Measurements from ENCODE around the gene PMVK. TPM values are rescaled to one million over a fixed set of nuclear protein-coding genes. Genes with fewer than 3 reads are reported as not detected.

The PMVK gene
- total and polyA plus RNA-seq, 10 of the 15 experiments (the other 5 are each of a cell fraction or from before 2014, with no cell fraction given) = 6.0 to 121 (median 49.4) TPM

- TF ChIP-seq SUPT20H (IDR thresholded peaks at IDR 0.05; ENCODE audit: borderline replicate concordance, control insufficient read depth, low read depth, low read length) = no peak
Observed at GRCh38 chr1:154878371-154879037, 58.0 kb downstream of the PMVK start (continued).

- H2AFZ ChIP-seq (ENCODE audit: control insufficient read depth, low read depth, low read length) = no peak overlapping the region
- H3K36me3 ChIP-seq (ENCODE audit: control insufficient read depth in 2 of 2, insufficient read depth in 2 of 2, low read length in 1 of 2) = no peaks in the 10 kb centered on the region
- H3K9ac ChIP-seq (ENCODE audit: control insufficient read depth, insufficient read depth, low read length) = no peak overlapping the region
- intact Hi-C loops (cut with micrococcal nuclease; ENCODE audit: unreplicated experiment) (loop anchor here (5.0 kb wide), 3 partner anchors 105 to 400 kb away; no protein-coding TSS in a partner anchor), in situ Hi-C loops (cut with MboI) (no loop called here)
- no peaks in the 10 kb centered on the region for H4K20me1 ChIP-seq (ENCODE audit: control insufficient read depth, insufficient read depth)
- H3K27me3 ChIP-seq (replicated peaks in 1 of 2; ENCODE audit: control insufficient read depth in 2 of 2, insufficient read depth in 2 of 2, low read length in 1 of 2) = no peaks in the 10 kb centered on the region
- RAD21 ChIA-PET (ENCODE audit: unreplicated experiment) = interaction anchor here (1.0 to 15.4 kb wide), 15 partner anchors 10 to 317 kb away, joined by 3 to 254 read pairs (median 5); no protein-coding TSS in a partner anchor
- H3K9me3 ChIP-seq (replicated peaks; ENCODE audit: control insufficient read depth, insufficient read depth, low read length) = no peaks in the 10 kb centered on the region; the same call in 2 of the 3 replicates
- DNase-seq (ENCODE audit: low read depth, low spot score) (no peak), ATAC-seq (no peak), FAIRE-seq (no peak)
- no peaks in the 10 kb centered on the region for H3K79me2 ChIP-seq (ENCODE audit: control insufficient read depth, insufficient read depth, low read length)
- H3K4me3 ChIP-seq = no peak overlapping the region
- SMC1A ChIA-PET (ENCODE audit: uncharacterized antibody, unreplicated experiment) = interaction anchor here (0.6 to 9.4 kb wide), 15 partner anchors 18 to 317 kb away, joined by 3 to 113 read pairs (median 4); partner anchors contain the start of gene PBXIP1
- H3K4me2 ChIP-seq (ENCODE audit: control insufficient read depth, insufficient read depth) = no peak overlapping the region
- H3K27ac ChIP-seq (ENCODE audit: control insufficient read depth, insufficient read depth) = no peak overlapping the region
- WGBS (ENCODE audit: insufficient coverage, insufficient replicate concordance, low lambda C conversion rate, missing lambda C conversion rate) = 58% methylated on average over 17 of the region's 17 CpGs
- no TSS peak for BruUV-seq (replicated peaks)
- POLR2A ChIA-PET = interaction anchor here (1.0 kb wide), 1 partner anchor 208 kb away, joined by 3 read pairs; no protein-coding TSS in a partner anchor
- peaks cover 10% of the 10 kb centered on the region for H3K4me1 ChIP-seq (ENCODE audit: control insufficient read depth, insufficient read depth, low read length)
- TF ChIP-seq EED (IDR thresholded peaks at IDR 0.05; ENCODE audit: low read depth) (no peak), MEF2B (IDR thresholded peaks at IDR 0.05; ENCODE audit: partially characterized antibody, poor library complexity, severe bottlenecking) (no peak), KDM1A (IDR thresholded peaks at IDR 0.05; ENCODE audit: borderline replicate concordance) (no peak), SREBF1 (IDR thresholded peaks at IDR 0.05; ENCODE audit: low read length) (no peak), MYC (IDR thresholded peaks at IDR 0.05; ENCODE audit: insufficient read depth, insufficient read length, insufficient replicate concordance, low read length, severe bottlenecking) (no peak), RFX5 (IDR thresholded peaks at IDR 0.05; ENCODE audit: low read depth, low read length) (no peak)
- TF ChIP-seq, protein P1, sequence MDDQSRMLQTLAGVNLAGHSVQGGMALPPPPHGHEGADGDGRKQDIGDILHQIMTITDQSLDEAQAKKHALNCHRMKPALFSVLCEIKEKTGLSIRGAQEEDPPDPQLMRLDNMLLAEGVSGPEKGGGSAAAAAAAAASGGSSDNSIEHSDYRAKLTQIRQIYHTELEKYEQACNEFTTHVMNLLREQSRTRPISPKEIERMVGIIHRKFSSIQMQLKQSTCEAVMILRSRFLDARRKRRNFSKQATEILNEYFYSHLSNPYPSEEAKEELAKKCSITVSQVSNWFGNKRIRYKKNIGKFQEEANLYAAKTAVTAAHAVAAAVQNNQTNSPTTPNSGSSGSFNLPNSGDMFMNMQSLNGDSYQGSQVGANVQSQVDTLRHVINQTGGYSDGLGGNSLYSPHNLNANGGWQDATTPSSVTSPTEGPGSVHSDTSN (IDR thresholded peaks at IDR 0.05; ENCODE audit: insufficient replicate concordance, low read depth, low read length) = no peak
- TF ChIP-seq, protein P2, sequence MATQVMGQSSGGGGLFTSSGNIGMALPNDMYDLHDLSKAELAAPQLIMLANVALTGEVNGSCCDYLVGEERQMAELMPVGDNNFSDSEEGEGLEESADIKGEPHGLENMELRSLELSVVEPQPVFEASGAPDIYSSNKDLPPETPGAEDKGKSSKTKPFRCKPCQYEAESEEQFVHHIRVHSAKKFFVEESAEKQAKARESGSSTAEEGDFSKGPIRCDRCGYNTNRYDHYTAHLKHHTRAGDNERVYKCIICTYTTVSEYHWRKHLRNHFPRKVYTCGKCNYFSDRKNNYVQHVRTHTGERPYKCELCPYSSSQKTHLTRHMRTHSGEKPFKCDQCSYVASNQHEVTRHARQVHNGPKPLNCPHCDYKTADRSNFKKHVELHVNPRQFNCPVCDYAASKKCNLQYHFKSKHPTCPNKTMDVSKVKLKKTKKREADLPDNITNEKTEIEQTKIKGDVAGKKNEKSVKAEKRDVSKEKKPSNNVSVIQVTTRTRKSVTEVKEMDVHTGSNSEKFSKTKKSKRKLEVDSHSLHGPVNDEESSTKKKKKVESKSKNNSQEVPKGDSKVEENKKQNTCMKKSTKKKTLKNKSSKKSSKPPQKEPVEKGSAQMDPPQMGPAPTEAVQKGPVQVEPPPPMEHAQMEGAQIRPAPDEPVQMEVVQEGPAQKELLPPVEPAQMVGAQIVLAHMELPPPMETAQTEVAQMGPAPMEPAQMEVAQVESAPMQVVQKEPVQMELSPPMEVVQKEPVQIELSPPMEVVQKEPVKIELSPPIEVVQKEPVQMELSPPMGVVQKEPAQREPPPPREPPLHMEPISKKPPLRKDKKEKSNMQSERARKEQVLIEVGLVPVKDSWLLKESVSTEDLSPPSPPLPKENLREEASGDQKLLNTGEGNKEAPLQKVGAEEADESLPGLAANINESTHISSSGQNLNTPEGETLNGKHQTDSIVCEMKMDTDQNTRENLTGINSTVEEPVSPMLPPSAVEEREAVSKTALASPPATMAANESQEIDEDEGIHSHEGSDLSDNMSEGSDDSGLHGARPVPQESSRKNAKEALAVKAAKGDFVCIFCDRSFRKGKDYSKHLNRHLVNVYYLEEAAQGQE (IDR thresholded peaks at IDR 0.05; ENCODE audit: low read depth, low read length) = no peak
- CTCF ChIA-PET = interaction anchor here (1.2 to 8.5 kb wide), 11 partner anchors 10 to 344 kb away, joined by 3 to 137 read pairs (median 7); partner anchors contain the start of gene KCNN3
Observed at GRCh38 chr1:154877370-154877974, 59.0 kb downstream of the PMVK start.
